Thoracic aorta (tissue), 2 donors: ENCODE results near the gene RNF17. TPM values are rescaled to one million over a fixed set of nuclear protein-coding genes. Genes with fewer than 3 reads are reported as not detected.

ENCODE experiments used
- ATAC-seq: fragments of 150-250 bp; one replicate; pipeline ENCODE4 v1.8.0; 2017; ENCODE audit warnings: low read depth; ENCODE audit not compliant: insufficient number of reproducible peaks, low FRiP score
- DNase-seq: peaks from one replicate; pipeline ENCODE4 v3.0.0-alpha.2; 2020; ENCODE audit warnings: low spot score
- H3K27ac ChIP-seq, 2 donors: fragments of 200-600 bp; sonication (generic); 1 replicate in 1 of 2; 2 replicates in 1 of 2; pipeline ENCODE4 v1.5.1; 2016; ENCODE audit warnings: mild to moderate bottlenecking in 2 of 2, moderate library complexity in 2 of 2
- H3K27me3 ChIP-seq: fragments of 200-600 bp; sonication (generic); replicated peaks from 2 replicates; pipeline ENCODE4 v1.6.0; 2016; ENCODE audit warnings: mild to moderate bottlenecking; ENCODE audit not compliant: insufficient read depth
- H3K36me3 ChIP-seq: fragments of 200-600 bp; sonication (generic); one replicate; pipeline ENCODE4 v1.5.1; 2016
- H3K4me1 ChIP-seq, 2 donors: fragments of 200-600 bp; sonication (generic); 1 replicate in 1 of 2; 2 replicates in 1 of 2; pipeline versions ENCODE4 v1.5.1 to v1.6.0; 2016; ENCODE audit warnings: low read depth in 2 of 2, mild to moderate bottlenecking in 1 of 2; ENCODE audit not compliant: control insufficient read depth in 1 of 2
- H3K4me3 ChIP-seq: fragments of 200-600 bp; sonication (generic); 2 replicates; pipeline ENCODE4 v1.5.1; 2016; ENCODE audit warnings: mild to moderate bottlenecking
- H3K9me3 ChIP-seq: fragments of 200-600 bp; sonication (generic); 2 replicates; pipeline ENCODE4 v1.5.1; 2016
- total RNA-seq, 2 donors: library from RNA; depleted of rRNA; stranded (reverse); fragments of >200 nt; gene quantifications; one replicate each; pipeline versions ENCODE4 v1.1.0 to v1.2.3, GENCODE V29; 2016
- TF ChIP-seq, protein P1 (sequence below): fragments of 200-600 bp; sonication (generic); IDR thresholded peaks from one replicate; pipeline ENCODE4 v1.5.1; 2019; ENCODE audit warnings: antibody characterized with exemption

RNF17 gene
- total RNA-seq, 2 donors from 2014 or later: not detected

DNA sequence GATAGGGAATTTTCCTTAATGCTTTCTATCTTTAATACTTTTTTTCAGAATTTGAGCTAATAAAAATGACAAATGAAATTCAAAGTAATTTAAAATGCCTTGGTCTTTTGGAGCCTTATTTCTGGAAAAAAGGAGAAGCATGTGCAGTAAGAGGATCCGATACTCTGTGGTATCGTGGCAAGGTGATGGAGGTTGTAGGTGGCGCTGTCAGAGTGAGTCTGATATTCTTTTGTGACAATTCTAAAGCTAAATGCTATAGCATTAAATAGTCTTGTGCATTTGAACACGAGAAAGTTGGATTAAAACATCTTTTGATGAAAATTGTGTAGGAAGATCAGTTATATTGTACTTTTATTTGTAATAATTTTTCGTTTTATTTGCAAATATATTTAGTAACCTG lies 95.0 kb downstream of the RNF17 start:
- TF ChIP-seq, protein P1, sequence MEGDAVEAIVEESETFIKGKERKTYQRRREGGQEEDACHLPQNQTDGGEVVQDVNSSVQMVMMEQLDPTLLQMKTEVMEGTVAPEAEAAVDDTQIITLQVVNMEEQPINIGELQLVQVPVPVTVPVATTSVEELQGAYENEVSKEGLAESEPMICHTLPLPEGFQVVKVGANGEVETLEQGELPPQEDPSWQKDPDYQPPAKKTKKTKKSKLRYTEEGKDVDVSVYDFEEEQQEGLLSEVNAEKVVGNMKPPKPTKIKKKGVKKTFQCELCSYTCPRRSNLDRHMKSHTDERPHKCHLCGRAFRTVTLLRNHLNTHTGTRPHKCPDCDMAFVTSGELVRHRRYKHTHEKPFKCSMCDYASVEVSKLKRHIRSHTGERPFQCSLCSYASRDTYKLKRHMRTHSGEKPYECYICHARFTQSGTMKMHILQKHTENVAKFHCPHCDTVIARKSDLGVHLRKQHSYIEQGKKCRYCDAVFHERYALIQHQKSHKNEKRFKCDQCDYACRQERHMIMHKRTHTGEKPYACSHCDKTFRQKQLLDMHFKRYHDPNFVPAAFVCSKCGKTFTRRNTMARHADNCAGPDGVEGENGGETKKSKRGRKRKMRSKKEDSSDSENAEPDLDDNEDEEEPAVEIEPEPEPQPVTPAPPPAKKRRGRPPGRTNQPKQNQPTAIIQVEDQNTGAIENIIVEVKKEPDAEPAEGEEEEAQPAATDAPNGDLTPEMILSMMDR: no peak
- DNase-seq: no peak
- H3K36me3 ChIP-seq: no peaks in the 10 kb centered on the region
- ATAC-seq: no peak
- H3K27ac ChIP-seq: no peak overlapping the region
- H3K4me3 ChIP-seq: no peak overlapping the region
- H3K4me1 ChIP-seq: no peaks in the 10 kb centered on the region
- H3K9me3 ChIP-seq: no peaks in the 10 kb centered on the region
- no peaks in the 10 kb centered on the region for H3K27me3 ChIP-seq

DNA sequence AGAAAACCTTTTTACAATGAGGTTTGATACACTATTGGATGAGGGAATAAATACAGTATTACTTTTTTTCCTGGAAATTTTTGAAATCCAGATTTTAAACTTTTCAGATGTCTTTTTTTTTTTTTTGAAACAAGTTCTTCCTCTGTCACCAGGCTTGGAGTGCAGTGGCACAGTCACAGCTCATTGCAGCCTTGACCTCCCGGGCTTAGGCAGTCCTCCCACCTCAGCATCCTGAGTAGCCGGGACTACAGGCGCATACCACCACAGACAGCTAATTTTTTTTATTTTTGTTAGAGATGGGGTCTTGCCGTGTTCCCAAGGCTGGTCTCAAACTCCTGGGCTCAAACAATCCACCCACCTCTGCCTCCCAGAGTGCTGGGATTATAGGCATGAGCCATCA lies 96.8 kb downstream of the RNF17 start:
- TF ChIP-seq, protein P1: no peak
- no peak for DNase-seq
- H3K36me3 ChIP-seq: no peaks in the 10 kb centered on the region
- H3K9me3 ChIP-seq: no peaks in the 10 kb centered on the region
- no peak overlapping the region for H3K4me3 ChIP-seq
- H3K27me3 ChIP-seq: no peaks in the 10 kb centered on the region
- H3K27ac ChIP-seq: no peak overlapping the region
- H3K4me1 ChIP-seq: no peaks in the 10 kb centered on the region
- no peak for ATAC-seq

DNA sequence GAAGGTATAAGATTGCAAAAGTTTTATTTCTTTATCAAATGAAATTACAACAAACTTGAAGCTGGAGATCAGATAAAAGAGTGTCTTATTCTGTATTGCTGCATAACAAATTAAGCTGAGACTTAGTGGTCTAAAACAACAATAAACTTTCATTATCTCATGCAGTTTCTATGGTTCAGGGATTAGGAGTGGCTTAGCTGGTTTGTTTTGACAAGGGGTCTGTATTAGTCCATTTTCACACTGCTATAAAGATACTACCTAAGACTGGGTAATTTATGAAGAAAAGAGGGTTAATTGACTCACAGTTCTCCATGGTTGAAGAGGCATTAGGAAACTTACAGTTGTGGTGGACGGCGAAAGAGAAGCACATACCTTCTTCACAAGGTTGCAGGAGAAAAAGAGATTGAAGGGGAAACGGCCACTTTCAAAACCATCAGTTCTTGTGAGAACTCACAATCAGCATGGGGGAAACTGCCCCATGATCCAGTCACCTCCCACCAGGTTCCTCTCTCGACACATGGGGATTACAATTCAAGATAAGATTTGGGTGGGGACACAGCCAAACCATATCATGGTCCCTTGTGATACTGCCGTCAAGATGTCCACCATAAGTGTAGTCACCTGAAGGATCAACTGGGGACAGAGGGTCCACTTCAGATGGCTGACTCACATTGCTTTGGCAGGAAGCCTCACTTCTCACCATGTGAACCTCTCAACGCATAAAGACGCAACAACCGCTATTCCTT lies 97.8 kb downstream of the RNF17 start:
- ATAC-seq: no peak
- TF ChIP-seq, protein P1: no peak

DNA sequence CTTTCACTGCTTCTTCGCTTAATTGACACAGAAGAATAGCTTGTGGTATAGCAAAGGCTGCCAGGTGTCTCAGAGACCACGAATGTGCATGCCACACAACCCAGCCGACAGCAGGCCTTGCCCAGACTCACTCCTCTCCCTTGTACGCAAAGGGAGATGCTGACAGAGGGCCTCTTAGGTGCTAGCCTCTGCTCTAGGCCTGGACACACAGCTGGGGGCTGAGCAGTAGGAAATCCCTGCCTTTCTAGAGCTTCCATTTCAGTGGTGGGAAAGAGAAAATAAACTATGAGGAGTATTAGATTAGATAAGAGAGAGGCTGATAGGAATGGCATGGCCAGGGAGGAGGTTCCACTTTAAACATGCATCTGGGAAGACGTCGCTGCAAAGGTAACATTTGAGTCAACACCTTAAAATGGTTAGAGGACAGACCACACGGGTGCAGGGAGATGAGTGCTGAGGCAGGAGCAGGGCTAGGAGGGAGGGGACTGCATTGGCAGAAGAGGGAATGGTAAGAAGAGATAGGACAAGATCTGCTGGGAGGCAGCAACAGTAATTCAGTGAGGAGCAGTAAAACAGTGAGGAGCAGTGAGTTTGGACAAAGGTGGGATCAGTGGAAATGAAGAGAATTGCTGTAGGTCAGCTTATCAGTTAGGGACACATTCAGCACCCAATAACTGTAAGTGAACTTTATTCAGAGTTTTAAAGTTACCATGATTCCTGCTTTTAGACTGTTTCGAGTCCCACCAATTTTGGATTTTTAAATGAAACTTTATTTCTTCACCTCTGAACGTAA lies 100.0 kb downstream of the RNF17 start:
- TF ChIP-seq, protein P1: no peak
- ATAC-seq (no peak), DNase-seq (no peak)
- H3K27me3 ChIP-seq: no peaks in the 10 kb centered on the region
- H3K36me3 ChIP-seq: no peaks in the 10 kb centered on the region
- no peaks in the 10 kb centered on the region for H3K9me3 ChIP-seq
- H3K4me3 ChIP-seq: no peak overlapping the region
- H3K4me1 ChIP-seq: no peaks in the 10 kb centered on the region
- no peak overlapping the region for H3K27ac ChIP-seq

More for the DNA sequence above, 97.8 kb downstream of the RNF17 start:
- Histone ChIP-seq H3K4me1 (no peaks in the 10 kb centered on the region), H3K36me3 (no peaks in the 10 kb centered on the region), H3K9me3 (no peaks in the 10 kb centered on the region), H3K4me3 (no peak overlapping the region), H3K27ac (no peak overlapping the region), H3K27me3 (no peaks in the 10 kb centered on the region)
- no peak for DNase-seq

DNA sequence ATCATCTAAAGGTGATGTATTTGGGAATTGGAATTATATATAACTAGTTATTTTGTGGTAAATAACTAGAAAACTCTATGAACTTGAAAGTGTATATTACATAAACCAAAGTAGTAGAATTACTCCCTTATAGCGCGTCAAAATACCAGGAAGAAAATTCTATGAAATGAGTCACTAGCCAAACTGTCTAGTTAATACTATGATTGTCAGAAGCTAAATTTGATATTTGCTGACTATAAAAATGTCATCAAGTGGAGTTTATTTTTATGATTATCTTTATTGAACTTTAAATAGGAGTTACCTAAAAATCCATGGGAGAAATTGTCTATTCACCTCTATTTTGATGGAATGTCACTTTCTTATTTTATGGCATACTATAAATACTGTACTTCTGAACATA lies 100.6 kb downstream of the RNF17 start:
- DNase-seq: no peak
- H3K27ac ChIP-seq: no peak overlapping the region
- no peaks in the 10 kb centered on the region for H3K27me3 ChIP-seq
- ATAC-seq: no peak
- TF ChIP-seq, protein P1: no peak
- no peaks in the 10 kb centered on the region for H3K36me3 ChIP-seq
- H3K4me1 ChIP-seq: no peaks in the 10 kb centered on the region
- no peaks in the 10 kb centered on the region for H3K9me3 ChIP-seq
- H3K4me3 ChIP-seq: no peak overlapping the region
